ENCODE data around the gene SLC38A7.

Gene SLC38A7

DNA sequence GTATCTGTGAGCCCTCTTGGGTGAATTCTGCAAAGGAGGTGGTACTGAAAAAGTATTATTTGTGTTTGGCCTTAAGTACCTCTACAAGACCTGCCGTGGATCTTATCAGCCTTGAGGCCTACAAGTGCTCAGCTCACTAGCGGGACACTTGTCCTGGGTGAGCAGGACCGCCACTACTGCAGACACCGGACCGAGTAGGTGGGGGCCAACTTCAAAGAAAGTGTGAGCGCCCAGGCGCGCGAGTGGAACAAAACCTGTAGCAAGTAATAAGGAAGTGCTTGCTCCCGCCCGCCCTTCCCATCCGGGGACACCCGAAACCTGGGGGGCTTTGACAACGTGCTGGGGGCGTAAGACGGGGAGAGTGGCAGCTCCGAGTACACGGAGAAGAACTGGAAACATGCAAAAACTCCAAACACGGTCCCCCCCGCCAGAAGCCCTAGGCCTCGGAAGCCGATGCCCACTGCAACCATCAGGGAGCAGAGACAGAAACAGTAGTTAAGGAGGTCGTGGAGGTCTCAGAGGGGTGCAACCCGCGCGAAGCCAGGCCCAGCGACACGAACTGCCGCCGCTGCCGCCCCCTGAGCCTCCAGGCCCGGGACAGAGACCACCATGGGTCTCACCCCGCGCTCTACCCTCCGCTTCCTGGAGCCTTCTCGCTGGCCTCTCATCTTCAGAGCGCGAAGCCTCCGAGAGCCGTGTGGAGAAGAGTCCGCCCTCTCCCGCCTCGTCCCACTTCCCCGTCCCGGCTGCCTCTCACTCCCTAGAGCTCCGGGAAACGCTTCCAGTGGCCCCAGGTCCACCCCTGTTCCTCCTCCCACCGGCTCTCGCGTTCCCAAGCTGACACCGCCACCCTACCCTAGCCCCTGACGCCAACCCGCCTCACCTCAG lies 55.5 kb downstream of the SLC38A7 start:
- DNase-seq (ENCODE audit: low read depth) = peak; percentile 31
- peak overlapping the region; percentile 100 for H3K4me3 ChIP-seq (ENCODE audit: low read depth, low read length)
- no peak for TF ChIP-seq CTCF (IDR thresholded peaks at IDR 0.05; ENCODE audit: low read depth, low read length, missing control alignments)

- no peak for TF ChIP-seq CTCF (IDR thresholded peaks at IDR 0.05; ENCODE audit: low read depth, low read length, missing control alignments)
- DNase-seq (ENCODE audit: low read depth) = no peak
- no peak overlapping the region for H3K4me3 ChIP-seq (ENCODE audit: low read depth, low read length)
These were observed 60.4 kb downstream of the SLC38A7 start for GRCh38 chr16:58624209-58624608.

GRCh38 chr16:58620396-58620795 lies 64.2 kb downstream of the SLC38A7 start:
- no peak for DNase-seq (ENCODE audit: low read depth)
- no peak overlapping the region for H3K4me3 ChIP-seq (ENCODE audit: low read depth, low read length)
- TF ChIP-seq CTCF (IDR thresholded peaks at IDR 0.05; ENCODE audit: low read depth, low read length, missing control alignments) = no peak

GRCh38 chr16:58615280-58615679 lies 69.3 kb downstream of the SLC38A7 start:
- DNase-seq (ENCODE audit: low read depth) = no peak
- H3K4me3 ChIP-seq (ENCODE audit: low read depth, low read length) = no peak overlapping the region
- no peak for TF ChIP-seq CTCF (IDR thresholded peaks at IDR 0.05; ENCODE audit: low read depth, low read length, missing control alignments)

Measured in GM12864 (cell line).